NT2/D1 (cell line): ENCODE measurements around the gene ADRB2.

Source experiments
- YY1 ChIP-seq: IDR thresholded peaks from 2 replicates; pipeline ENCODE4 v1.6.1; 2011; ENCODE audit not compliant: insufficient read length, insufficient read depth
- ZNF274 ChIP-seq: IDR thresholded peaks from 2 replicates; pipeline ENCODE4 v1.6.1; 2011; ENCODE audit warnings: mild to moderate bottlenecking, low read depth, low read length

DNA sequence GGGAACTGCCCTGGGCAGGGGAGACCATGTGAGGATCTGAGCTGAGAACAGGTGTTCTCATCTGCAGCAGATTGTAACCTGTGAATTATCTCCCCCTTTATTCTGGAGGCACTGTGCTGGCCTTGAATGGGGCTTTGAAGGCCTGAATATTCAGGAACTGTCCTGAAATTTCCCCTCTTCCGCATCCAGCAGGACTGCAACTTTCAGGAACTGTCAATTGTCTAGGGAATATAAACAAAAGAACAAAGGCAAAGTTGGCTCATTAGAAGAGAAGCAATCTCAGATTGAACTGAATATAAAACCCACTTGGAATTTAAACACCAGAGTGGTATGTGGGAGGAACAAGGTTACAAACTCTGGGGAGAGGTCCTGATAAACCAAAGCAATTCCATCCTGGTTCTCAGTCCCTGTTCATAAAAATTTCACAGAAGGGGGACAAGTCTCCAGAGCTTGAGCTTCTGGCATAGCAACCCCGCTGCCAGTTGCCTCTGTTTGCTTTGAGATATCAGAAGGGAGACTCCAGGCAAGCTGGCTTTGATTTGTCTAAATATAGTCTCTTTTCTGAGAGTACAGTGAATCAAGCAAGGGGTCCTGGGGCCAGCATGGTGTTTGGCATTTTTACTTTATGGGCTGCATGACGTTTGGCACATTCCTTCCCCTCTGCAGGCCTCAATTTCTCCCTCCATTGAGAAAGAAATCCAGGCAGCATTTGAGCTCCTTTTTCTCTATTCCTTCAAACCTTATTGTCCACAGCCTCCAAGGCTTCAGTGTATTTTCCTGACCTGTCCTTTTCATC is 47.5 kb downstream of the ADRB2 start:
- TF ChIP-seq ZNF274 (no peak), YY1 (no peak)
